Measurements from ENCODE around the gene YARS1. TPM values are rescaled to one million over a fixed set of nuclear protein-coding genes. Genes with fewer than 3 reads are reported as not detected.

The YARS1 gene
- total RNA-seq, 1 donor from 2014 or later, result 27.8 TPM

- intact Hi-C loops (cut with DNase I), result no loop called here
- no peak for DNase-seq (ENCODE audit: low spot score)
Measured at GRCh38 chr1:32755098-32755809, 61.9 kb downstream of the YARS1 start.

DNA sequence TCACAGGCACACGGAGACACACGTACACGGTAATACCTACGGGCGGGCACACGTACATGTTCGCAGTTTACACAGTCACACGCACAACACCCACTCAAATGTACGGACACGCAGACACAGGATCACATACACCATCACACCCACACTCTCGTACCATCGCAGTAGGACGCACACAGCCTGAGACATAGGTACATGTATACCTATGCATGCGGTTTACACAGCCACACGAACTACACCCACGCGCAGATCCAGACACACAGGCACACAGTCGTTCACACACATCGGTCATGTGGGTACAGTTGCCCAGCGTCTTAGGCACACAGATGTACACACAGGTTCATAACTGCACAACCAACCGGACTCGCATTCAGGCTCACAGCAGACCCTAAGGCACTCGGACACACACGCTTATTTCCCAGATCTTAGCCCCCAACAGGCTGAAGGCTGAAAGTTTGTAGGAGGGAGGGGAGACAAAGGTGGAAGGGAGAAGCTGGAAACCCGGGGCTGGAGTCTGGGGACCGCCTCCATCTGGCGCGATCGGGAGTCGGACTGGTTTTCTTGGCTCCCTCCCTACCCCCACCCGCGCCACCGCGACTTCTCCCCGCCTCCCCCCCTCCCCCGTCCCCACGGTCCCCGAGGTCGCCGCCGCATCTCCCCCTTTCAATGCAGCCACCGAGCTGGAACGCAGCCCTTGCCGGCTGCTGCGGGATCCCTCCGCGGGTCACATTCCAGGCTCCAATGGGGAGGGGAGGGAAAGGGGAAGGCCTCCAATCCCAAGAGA lies 62.7 kb downstream of the YARS1 start:
- intact Hi-C loops (cut with DNase I), result no loop called here

DNA sequence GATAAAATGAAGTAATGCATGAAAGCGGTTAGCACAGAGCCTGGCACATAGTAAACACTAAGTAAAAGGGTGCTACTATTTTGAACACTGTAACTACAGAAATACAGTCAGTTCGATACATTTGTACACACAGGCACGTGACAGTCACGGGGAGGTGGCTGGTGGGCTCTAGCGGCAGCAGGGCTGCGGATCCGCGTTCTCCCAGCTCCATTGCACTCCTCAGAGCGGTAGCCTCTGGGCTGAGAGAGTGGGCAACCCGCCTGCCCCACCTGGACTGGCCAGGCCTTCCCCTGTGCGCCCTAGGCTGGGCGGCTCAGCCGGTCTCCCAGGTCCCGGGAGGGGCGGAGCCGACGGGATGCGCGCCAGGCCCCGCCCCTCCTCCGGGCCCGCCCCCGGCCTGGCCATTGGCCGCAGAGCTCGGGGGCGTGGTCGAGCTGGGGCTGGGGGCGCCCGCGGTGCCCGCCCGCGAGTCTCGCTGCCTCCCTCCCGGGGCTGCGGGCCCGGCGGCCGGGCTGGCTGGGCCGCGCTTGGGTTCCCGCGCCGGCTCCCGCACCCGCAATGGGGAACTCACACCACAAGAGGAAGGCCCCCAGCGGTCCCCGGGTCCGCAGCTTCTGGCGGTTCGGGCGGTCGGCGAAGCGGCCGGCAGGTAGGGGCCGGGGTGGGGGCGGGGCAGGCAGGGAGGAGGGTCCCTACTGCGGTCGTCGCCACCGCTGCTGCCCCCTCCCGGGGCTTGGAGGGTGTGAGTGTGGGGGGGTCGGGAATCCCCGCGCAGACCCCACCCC lies 63.4 kb downstream of the YARS1 start:
- intact Hi-C loops (cut with DNase I), result no loop called here
- no peak for DNase-seq (ENCODE audit: low spot score)

More for the DNA sequence above, 62.7 kb downstream of the YARS1 start:
- no peak for DNase-seq (ENCODE audit: low spot score)

- no peak for DNase-seq (ENCODE audit: low spot score)
- intact Hi-C loops (cut with DNase I), result no loop called here
Measured at GRCh38 chr1:32749771-32750170, 67.4 kb downstream of the YARS1 start.

GRCh38 chr1:32749332-32749731 lies 67.8 kb downstream of the YARS1 start:
- no peak for DNase-seq (ENCODE audit: low spot score)
- intact Hi-C loops (cut with DNase I), result no loop called here

DNA sequence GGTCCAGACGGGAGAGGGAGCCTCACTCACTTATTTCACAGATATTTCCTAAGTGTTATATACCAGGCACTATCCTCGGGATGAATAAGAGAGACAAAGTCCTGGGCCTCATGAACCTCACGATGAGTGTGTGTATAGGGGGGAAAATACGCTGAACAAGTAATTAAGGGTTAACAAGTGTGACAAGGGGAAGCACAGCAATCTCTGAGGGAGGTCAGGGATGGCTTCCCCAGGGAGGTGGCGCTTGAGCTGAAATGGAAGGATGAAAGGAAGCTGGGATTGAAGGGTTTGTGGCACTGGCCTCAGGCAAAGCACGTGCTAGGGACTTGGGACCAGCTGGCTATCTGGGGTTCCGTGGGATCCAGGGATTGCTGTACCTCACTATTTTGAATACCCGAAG lies 68.2 kb downstream of the YARS1 start:
- intact Hi-C loops (cut with DNase I), result no loop called here
- DNase-seq (ENCODE audit: low spot score), result no peak

- intact Hi-C loops (cut with DNase I), result no loop called here
Measured at GRCh38 chr1:32748348-32748747, 68.8 kb downstream of the YARS1 start.

GRCh38 chr1:32746130-32746529 lies 71.0 kb downstream of the YARS1 start:
- intact Hi-C loops (cut with DNase I), result no loop called here
- DNase-seq (ENCODE audit: low spot score), result no peak

More at GRCh38 chr1:32748348-32748747, 68.8 kb downstream of the YARS1 start:
- no peak for DNase-seq (ENCODE audit: low spot score)

DNA sequence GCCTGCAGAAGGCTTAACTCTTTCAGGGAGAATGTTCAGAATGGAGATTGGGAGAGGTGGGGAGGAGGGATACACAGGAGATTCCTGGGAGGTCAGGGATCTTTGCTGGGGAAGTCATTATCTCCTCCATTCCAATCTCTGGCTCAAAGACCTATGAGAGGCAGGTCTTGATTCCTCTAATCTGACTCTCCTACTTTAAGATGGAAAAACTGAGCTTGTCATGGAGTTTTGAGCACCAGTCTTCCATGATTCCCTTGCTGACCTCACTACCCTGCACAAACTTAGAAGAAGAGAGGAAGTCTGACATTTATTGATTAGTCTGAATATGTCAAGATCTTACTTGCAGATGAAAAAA lies 73.1 kb downstream of the YARS1 start:
- intact Hi-C loops (cut with DNase I), result no loop called here
- DNase-seq (ENCODE audit: low spot score), result no peak

GRCh38 chr1:32743380-32744070 lies 73.6 kb downstream of the YARS1 start:
- intact Hi-C loops (cut with DNase I), result no loop called here
- DNase-seq (ENCODE audit: low spot score), result no peak

DNA sequence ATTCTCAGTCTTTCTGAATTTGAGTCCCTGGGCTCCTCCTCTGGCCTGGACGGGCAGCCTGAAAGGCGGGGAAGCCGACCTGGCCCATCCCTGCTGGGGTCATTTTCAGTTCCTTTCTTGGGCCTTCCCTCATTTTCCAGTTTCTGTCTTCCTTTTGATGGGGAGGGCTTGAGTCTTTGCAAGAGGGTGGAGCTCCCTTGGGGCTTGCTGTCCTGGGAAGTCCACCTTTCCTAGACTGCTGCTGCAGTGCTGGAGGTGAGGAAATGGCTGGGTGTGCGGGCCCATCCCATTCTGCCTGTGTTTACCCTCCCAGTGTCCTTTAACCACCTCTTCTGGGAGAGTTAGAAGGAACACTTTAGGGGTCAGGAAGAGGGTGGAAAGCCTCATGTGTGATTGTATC lies 74.2 kb downstream of the YARS1 start:
- intact Hi-C loops (cut with DNase I), result no loop called here
- no peak for DNase-seq (ENCODE audit: low spot score)

DNA sequence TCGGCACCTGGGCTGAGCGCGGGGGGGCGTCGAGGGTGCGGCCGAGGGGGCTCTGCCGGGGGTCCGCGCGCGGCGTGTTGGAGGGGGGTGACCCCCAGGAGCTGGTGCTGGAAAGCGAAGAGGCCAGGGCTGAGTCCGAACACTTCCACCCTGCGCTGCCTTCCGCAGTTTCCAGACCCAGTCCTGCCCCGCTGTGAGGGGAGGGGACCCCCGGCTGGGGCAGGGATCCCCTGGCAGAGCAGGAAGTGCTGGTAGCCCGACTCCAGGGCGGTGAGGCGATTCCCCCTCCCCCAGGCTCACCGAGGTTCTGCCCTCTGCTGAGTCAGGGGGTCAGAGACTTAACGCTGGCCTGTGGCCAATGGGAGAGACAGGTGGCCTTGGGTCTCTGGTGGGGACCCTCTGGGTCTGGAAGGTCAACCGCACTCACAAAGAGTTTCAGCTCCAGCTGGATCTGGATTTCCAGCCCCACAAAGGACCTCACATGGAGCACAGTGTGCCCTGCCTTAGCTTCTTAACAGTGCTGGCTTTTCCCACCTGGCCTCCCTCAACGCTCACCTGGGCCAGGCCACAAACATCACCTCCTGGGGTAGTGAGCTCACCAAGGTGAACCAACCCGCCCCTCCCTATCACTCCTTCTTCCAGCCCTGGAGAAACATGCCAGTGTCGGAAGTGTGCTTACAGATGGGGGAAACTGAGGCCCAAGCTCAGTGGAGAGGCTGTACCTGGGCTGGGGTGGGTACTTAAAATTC lies 74.8 kb downstream of the YARS1 start:
- no peak for DNase-seq (ENCODE audit: low spot score)
- intact Hi-C loops (cut with DNase I), result no loop called here

GRCh38 chr1:32741413-32742198 lies 75.6 kb downstream of the YARS1 start:
- no peak for DNase-seq (ENCODE audit: low spot score)
- intact Hi-C loops (cut with DNase I), result no loop called here

GRCh38 chr1:32741059-32741412 lies 76.1 kb downstream of the YARS1 start:
- no peak for DNase-seq (ENCODE audit: low spot score)
- intact Hi-C loops (cut with DNase I), result no loop called here

DNA sequence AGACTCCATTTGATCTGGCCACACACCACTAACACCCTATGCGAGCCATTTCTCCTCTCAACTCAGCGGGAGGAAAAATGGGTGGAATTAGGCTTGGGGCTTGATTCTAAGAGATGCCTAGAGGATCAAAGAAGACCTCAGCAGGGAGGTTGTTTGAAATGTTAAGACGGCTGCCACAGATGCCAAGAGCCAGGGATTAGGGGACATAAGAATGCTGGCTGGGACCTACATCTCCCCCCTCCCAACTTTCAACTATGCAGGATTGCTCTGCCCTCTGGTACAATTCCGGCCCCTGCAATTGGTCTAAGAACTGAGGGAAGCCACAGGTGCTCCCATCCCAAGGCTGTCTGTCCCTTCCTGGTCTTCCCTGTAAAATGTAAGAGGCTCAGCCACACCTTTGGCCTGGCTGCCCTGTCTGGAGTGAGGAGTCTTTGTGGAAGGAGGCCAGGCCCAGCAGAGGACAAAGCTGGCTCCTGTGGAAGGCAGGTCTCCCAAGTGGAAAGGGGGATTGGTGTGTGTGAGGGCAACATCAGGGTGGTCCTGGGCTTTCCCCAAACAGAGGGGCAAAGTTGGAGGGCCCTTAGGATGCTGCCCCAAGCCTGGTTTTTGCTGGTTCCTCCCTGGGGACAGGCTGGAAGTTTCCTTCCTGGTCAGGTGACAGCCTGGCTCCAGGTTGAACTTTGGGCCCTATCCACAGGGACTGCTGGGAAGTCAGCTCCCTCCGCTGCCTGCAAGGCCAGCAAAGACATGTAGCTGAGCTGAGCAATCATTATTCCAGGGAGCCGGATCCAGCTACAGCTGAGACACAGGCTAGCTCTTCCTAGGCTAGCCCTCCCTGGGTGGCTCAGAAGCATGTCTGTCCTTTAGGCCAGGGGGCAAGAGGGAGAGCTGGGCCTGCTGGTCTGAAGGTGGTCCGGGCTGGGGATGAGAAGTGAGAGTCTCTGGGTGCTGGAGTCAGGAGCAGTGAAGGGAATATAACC lies 80.1 kb downstream of the YARS1 start:
- no peak for DNase-seq (ENCODE audit: low spot score)
- intact Hi-C loops (cut with DNase I), result no loop called here

GRCh38 chr1:32733582-32734321 lies 83.4 kb downstream of the YARS1 start:
- intact Hi-C loops (cut with DNase I), result no loop called here
- no peak for DNase-seq (ENCODE audit: low spot score)

Data from cardiac septum (tissue), 1 donor.